GM12878 (cell line): Measurements from ENCODE around the gene ELAC1. TPM values are rescaled to one million over a fixed set of nuclear protein-coding genes. Genes with fewer than 3 reads are reported as not detected.

ENCODE experiments used
- ATAC-seq: fragments of 200-7000 bp; cut with Tn5 transposase; 3 replicates; pipeline ENCODE4 v1.9.1; 2020; ENCODE audit warnings: mild to moderate bottlenecking, moderate library complexity
- BruUV-seq: library from RNA; stranded (reverse); fragments of 400-500 nt; replicated peaks from 2 replicates; lab custom pipeline; 2021; lab: Mats Ljungman, UMichigan
- CTCF ChIA-PET: fragments of 300-600 bp; sonication (Branson Sonifier 250); formaldehyde crosslinking; extraction: SDS; loops from one replicate; lab custom pipeline; 2021; ENCODE audit warnings: inconsistent platforms; lab: Yijun Ruan, JAX
- POLR2A ChIA-PET: fragments of 350-600 bp; formaldehyde crosslinking; extraction: SDS; loops from one replicate; lab custom pipeline; 2021; ENCODE audit warnings: inconsistent platforms; lab: Charles Lee
- RAD21 ChIA-PET: fragments of 300-600 bp; sonication (Branson Sonifier 250); formaldehyde crosslinking; loops from one replicate; lab custom pipeline; 2023; ENCODE audit warnings: antibody characterized with exemption; ENCODE audit not compliant: unreplicated experiment; lab: Charles Lee
- SMC1A ChIA-PET: fragments of 300-600 bp; sonication (Branson Sonifier 250); formaldehyde crosslinking; loops from one replicate; lab custom pipeline; 2023; ENCODE audit not compliant: unreplicated experiment, uncharacterized antibody; lab: Charles Lee
- DNase-seq: peaks from one replicate; pipeline ENCODE4 v3.0.0-alpha.2; 2011; ENCODE audit warnings: low read depth, low spot score
- FAIRE-seq: peaks from 3 replicates; lab custom pipeline; 2011; peaks lifted over from hg19 to GRCh38; lab: Jason Lieb, UNC
- H2AFZ ChIP-seq: 2 replicates; pipeline ENCODE4 v1.6.0; 2011; ENCODE audit warnings: low read depth, low read length, control low read depth; ENCODE audit not compliant: control insufficient read depth
- H3K27ac ChIP-seq: 2 replicates; pipeline ENCODE4 v1.5.1; 2011; ENCODE audit warnings: control low read depth; ENCODE audit not compliant: control insufficient read depth, insufficient read depth
- H3K27me3 ChIP-seq, 2 experiments: replicated peaks in 1 of 2; 2 replicates each; pipeline versions ENCODE4 v1.6.0 to v1.6.1; 2011; ENCODE audit warnings: low read length in 1 of 2; ENCODE audit not compliant: control insufficient read depth in 2 of 2, insufficient read depth in 2 of 2
- H3K36me3 ChIP-seq, 2 experiments: 2 replicates each; pipeline ENCODE4 v1.5.1; 2011; ENCODE audit warnings: low read length in 1 of 2; ENCODE audit not compliant: control insufficient read depth in 2 of 2, insufficient read depth in 2 of 2
- H3K4me1 ChIP-seq: 2 replicates; pipeline ENCODE4 v1.6.1; 2011; ENCODE audit warnings: mild to moderate bottlenecking, low read length, moderate library complexity, mixed read lengths; ENCODE audit not compliant: control insufficient read depth, insufficient read depth
- H3K4me2 ChIP-seq: 2 replicates; pipeline ENCODE4 v1.6.0; 2011; ENCODE audit warnings: control low read depth; ENCODE audit not compliant: control insufficient read depth, insufficient read depth
- H3K4me3 ChIP-seq: fragments of 200-600 bp; sonication (generic); 2 replicates; pipeline ENCODE4 v1.5.1; 2016
- H3K79me2 ChIP-seq: 2 replicates; pipeline ENCODE4 v1.6.0; 2011; ENCODE audit warnings: low read length; ENCODE audit not compliant: control insufficient read depth, insufficient read depth
- H3K9ac ChIP-seq: 2 replicates; pipeline ENCODE4 v1.8.0; 2011; ENCODE audit warnings: low read length, control low read depth, mixed read lengths; ENCODE audit not compliant: control insufficient read depth, insufficient read depth
- H3K9me3 ChIP-seq: replicated peaks from 3 replicates; pipeline ENCODE4 v1.5.1; 2011; ENCODE audit warnings: mild to moderate bottlenecking, low read length; ENCODE audit not compliant: control insufficient read depth, insufficient read depth
- H4K20me1 ChIP-seq: 2 replicates; pipeline ENCODE4 v1.6.0; 2011; ENCODE audit not compliant: control insufficient read depth, insufficient read depth
- ATF2 ChIP-seq: IDR thresholded peaks from 2 replicates; pipeline ENCODE4 v1.6.1; 2012; ENCODE audit warnings: low read length, inconsistent platforms
- CEBPZ ChIP-seq: fragments of 150-350 bp; IDR thresholded peaks from 2 replicates; pipeline ENCODE4 v1.6.1; 2016; ENCODE audit warnings: low read depth, low read length
- FOS ChIP-seq: IDR thresholded peaks from 3 replicates; pipeline ENCODE4 v1.6.1; 2011; ENCODE audit warnings: borderline replicate concordance; ENCODE audit not compliant: insufficient read length; ENCODE audit errors: extremely low read depth
- HSF1 ChIP-seq: fragments of 150-350 bp; IDR thresholded peaks from 2 replicates; pipeline ENCODE4 v1.6.1; 2014; ENCODE audit warnings: mild to moderate bottlenecking, low read depth, low read length
- IRF5 ChIP-seq: fragments of 450-650 bp; IDR thresholded peaks from 2 replicates; pipeline ENCODE4 v1.6.1; 2017; ENCODE audit warnings: borderline replicate concordance
- TCF7 ChIP-seq: IDR thresholded peaks from 2 replicates; pipeline ENCODE4 v1.6.1; 2014; ENCODE audit warnings: antibody characterized with exemption, borderline replicate concordance
- ZNF217 ChIP-seq: fragments of 450-650 bp; IDR thresholded peaks from 2 replicates; pipeline ENCODE4 v1.6.1; 2017; ENCODE audit warnings: antibody characterized with exemption, mild to moderate bottlenecking
- ZNF687 ChIP-seq: fragments of 450-650 bp; IDR thresholded peaks from 2 replicates; pipeline ENCODE4 v1.6.1; 2017; ENCODE audit warnings: mild to moderate bottlenecking, moderate library complexity
- WGBS: methylation state at CpG from one replicate; pipeline ENCODE4 v1.1.6; 2016; ENCODE audit warnings: low lambda C conversion rate; ENCODE audit not compliant: insufficient replicate concordance, insufficient coverage; ENCODE audit errors: missing lambda C conversion rate; 5-methylcytosine and 5-hydroxymethylcytosine counted together
- in situ Hi-C: fragments of 300-500 bp; cut with MboI; formaldehyde crosslinking; loops from 9 replicates; pipeline ENCODE4 v1.14.3; 2018; ENCODE audit warnings: mixed read lengths
- intact Hi-C: fragments of 100-400 bp; cut with micrococcal nuclease; formaldehyde crosslinking; loops from one replicate; pipeline ENCODE4 v1.14.2; 2022; ENCODE audit not compliant: unreplicated experiment
- polyA plus RNA-seq, 11 experiments: library from polyadenylated mRNA; depleted of rRNA in 4 of 11; unstranded in 6 of 11; stranded (reverse) in 5 of 11; fragments of >200 nt; fragmentation: Nextera tagmentation in 4 of 11; fragmentation: Illumina TruSeq in 1 of 11; extraction: Ambion mirVana in 4 of 11; extraction: Trizol in 1 of 11; gene quantifications; 1 replicate in 1 of 11; 2 replicates in 10 of 11; pipeline versions ENCODE4 v1.2.1 to v1.2.3, GENCODE V29; 2011 to 2016; ENCODE audit warnings: inconsistent platforms in 2 of 11, missing spikeins in 2 of 11, low read depth in 1 of 11
- total RNA-seq, 4 experiments: library from RNA; depleted of rRNA in 3 of 4; stranded (reverse); fragments of >200 nt in 3 of 4; fragmentation: Illumina TruSeq in 1 of 4; extraction: Trizol in 1 of 4; gene quantifications; 2 replicates each; pipeline versions ENCODE4 v1.2.1 to v1.2.3, GENCODE V29; 2013 to 2021

Gene ELAC1
- total and polyA plus RNA-seq, 10 of the 15 experiments (the other 5 are each of a cell fraction or from before 2014, with no cell fraction given), result 4.9 to 23.0 (median 9.8) TPM

GRCh38 chr18:51025512-51025911 is 57.7 kb downstream of the ELAC1 start (continued):
- TF ChIP-seq HSF1 (no peak), CEBPZ (no peak)

- Histone ChIP-seq H3K36me3 (no peaks in the 10 kb centered on the region), H3K9ac (no peak overlapping the region), H3K27me3 (no peaks in the 10 kb centered on the region), H3K4me1 (peaks cover 2% of the 10 kb centered on the region; the same call in 1 of the 2 replicates), H3K4me3 (peak overlapping the region; percentile 26; the same call in 1 of the 2 replicates), H3K79me2 (peaks cover 35% of the 10 kb centered on the region), H3K4me2 (peak overlapping the region; percentile 82), H3K9me3 (no peaks in the 10 kb centered on the region), H3K27ac (no peak overlapping the region), H2AFZ (no peak overlapping the region; the same call in 1 of the 2 replicates), H4K20me1 (no peaks in the 10 kb centered on the region)
- DNase-seq (no peak), FAIRE-seq (peak; percentile 57), ATAC-seq (peak; percentile 36)
- ChIA-PET POLR2A (interaction anchor here (0.7 to 3.2 kb wide), 5 partner anchors 11 to 164 kb away, joined by 3 to 14 read pairs (median 4); partner anchors contain the start of gene ELAC1), SMC1A (interaction anchor here (0.7 to 1.6 kb wide), 6 partner anchors 19 to 213 kb away, joined by 3 to 6 read pairs (median 3); partner anchors contain the start of gene ELAC1), CTCF (interaction anchor here (1.1 to 3.3 kb wide), 7 partner anchors 11 to 208 kb away, joined by 3 to 21 read pairs (median 6); partner anchors contain the start of gene MRO), RAD21 (interaction anchor here (0.5 to 2.1 kb wide), 6 partner anchors 23 to 208 kb away, joined by 3 to 6 read pairs (median 3); partner anchors contain the start of gene MRO)
- WGBS, result 25% methylated on average over 4 of the region's 4 CpGs
- no TSS peak for BruUV-seq
- intact Hi-C loops (no loop called here), in situ Hi-C loops (loop anchor here (25.0 kb wide), 1 partner anchor 1541 kb away; the partner anchor contains the start of genes C18orf32 and RPL17)
- TF ChIP-seq TCF7 (no peak), ZNF217 (no peak), IRF5 (no peak), ATF2 (no peak), ZNF687 (no peak), FOS (no peak)
Measured at GRCh38 chr18:51028201-51028805, 60.5 kb downstream of the ELAC1 start.
